HG02970 (cell line): ENCODE measurements around the gene ZRSR2.
"Not testable (repeated sequence)": the region's sequence is repeated elsewhere in the genome, so short reads cannot be mapped to it uniquely, and the experiment has no call there.

Source experiments
- ATAC-seq: cut with Tn5 transposase; IDR thresholded peaks from one replicate; pipeline ENCODE4 v1.9.1; 2021; ENCODE audit warnings: mild to moderate bottlenecking, moderate library complexity, moderate number of reproducible peaks; ENCODE audit not compliant: unreplicated experiment, low FRiP score

The ZRSR2 gene, protein sequence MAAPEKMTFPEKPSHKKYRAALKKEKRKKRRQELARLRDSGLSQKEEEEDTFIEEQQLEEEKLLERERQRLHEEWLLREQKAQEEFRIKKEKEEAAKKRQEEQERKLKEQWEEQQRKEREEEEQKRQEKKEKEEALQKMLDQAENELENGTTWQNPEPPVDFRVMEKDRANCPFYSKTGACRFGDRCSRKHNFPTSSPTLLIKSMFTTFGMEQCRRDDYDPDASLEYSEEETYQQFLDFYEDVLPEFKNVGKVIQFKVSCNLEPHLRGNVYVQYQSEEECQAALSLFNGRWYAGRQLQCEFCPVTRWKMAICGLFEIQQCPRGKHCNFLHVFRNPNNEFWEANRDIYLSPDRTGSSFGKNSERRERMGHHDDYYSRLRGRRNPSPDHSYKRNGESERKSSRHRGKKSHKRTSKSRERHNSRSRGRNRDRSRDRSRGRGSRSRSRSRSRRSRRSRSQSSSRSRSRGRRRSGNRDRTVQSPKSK

DNA sequence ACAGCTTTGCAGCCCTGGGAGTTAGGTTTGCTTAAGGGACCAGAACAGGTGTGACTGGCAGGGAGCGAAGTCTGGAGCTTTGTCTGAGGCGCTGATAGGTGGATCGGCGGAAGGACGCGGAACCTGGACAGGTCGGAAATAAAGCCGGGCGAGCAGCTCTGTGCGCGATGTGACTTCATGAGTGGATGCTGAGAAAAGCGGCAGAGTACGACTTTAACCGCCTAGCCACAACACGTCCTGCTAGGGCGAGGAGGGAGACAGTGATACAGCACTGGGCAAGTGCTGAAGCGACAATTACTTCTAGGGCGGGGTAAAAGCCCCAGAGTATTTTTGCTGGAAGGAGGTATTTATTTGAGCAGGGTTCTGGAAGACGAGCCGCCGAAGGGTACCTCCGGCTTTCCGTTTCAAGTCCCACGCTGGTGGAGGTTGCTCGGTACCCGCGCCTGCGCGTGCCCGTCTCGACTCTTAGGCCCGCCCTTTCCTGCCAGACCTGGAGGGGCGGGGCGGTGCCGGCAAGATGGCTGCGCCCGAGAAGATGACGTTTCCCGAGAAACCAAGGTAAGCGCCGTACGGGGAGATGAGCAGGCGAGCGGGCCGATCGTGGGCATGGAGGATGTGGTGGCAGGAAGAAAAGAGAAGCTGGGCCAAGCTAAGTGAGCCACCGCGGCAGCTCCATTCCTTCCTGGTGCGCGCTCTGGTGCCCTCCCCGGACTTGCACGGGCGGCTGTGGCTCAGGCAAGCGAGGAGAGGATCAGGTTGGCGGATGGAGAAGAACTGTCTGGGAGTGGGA is at the start of gene ZRSR2:
ZRSR2 (plus strand) TSS at position 506 of the 790 bp plus-strand sequence; CDS start at position 518, 12 bp downstream.
- peak; percentile 93 for ATAC-seq

GRCh38 chrX:15744181-15744867 is 46.0 kb upstream of the ZRSR2 start:
- no peak for ATAC-seq

GRCh38 chrX:15745179-15745578 is 45.1 kb upstream of the ZRSR2 start:
- ATAC-seq, result no peak

GRCh38 chrX:15746651-15747050 is 43.6 kb upstream of the ZRSR2 start:
- ATAC-seq, result not testable (repeated sequence)

DNA sequence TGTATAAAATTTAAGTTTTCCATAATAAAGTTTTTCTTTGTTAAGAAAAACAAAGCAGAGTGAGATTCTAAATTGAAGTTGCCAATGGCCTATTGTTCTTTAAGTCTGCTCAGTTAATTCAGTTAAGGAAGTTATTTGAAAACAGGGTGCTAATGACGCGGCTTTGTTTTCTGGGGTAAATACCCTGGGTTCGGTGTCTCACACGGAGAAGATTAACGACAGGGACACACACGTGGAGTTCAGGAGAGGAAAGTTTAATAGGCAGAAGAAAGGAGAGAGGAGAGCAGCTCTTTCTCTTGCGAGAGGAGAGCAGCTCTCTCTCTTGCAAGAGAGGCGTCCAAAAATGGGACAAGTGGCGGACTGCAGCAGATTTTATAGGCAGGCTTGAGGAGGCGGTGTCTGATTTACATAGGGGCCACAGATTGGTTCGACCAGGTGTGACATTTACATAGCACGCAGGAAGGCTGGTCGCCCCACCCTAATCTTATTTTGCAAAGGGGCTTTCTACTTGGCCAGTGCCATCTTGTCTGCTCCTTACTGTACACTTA is 42.6 kb upstream of the ZRSR2 start:
- no peak for ATAC-seq

DNA sequence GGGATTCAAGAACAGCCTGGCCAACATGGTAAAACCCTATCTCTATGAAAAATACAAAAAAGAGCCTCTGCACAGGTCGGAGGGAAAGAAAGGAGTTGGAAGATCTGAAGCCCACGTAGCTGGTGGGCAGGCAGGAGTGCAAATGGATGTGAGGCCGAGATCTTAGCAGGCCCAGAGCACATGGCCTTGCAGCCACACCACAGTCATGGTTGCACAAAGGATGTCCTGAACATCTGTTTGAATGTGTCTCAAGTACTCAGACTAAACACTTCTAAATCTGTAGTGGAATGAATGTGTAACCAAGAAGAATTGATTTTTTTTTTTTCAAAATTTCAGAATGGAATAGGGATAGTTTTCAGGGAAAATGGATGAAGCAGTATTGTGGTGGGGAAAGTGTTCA is 41.4 kb upstream of the ZRSR2 start:
- ATAC-seq, result no peak

GRCh38 chrX:15749642-15750610 is 40.4 kb upstream of the ZRSR2 start:
- ATAC-seq, result no peak

DNA sequence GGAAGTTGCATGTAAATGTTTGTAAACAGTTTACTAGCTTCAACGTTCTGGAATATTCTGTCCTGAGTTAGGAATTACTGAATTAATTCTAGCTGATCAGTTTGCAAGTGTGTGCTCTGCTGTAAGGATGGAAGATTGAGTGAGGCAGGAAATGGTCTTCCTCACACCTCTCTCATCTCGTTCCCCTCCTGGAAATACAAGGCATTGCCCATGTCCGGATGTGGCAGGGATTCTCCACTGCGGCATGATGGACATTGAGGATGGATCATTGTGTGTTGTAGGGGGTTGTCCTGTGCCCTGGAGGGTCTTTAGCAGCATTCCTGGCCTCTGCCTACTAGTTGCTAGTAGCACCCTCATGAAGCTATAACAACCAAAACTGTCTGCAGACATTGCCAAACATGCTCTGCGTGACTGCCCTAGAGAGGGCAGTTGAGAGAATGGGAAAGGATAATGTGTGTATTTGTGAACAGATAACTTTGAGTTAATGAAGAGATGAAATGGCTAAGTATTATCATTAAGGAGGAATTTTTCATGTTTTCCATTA is 39.6 kb upstream of the ZRSR2 start:
- no peak for ATAC-seq

- ATAC-seq, result no peak
Measured at GRCh38 chrX:15751155-15751819, 39.0 kb upstream of the ZRSR2 start.

GRCh38 chrX:15755091-15755490 is 35.2 kb upstream of the ZRSR2 start:
- no peak for ATAC-seq

DNA sequence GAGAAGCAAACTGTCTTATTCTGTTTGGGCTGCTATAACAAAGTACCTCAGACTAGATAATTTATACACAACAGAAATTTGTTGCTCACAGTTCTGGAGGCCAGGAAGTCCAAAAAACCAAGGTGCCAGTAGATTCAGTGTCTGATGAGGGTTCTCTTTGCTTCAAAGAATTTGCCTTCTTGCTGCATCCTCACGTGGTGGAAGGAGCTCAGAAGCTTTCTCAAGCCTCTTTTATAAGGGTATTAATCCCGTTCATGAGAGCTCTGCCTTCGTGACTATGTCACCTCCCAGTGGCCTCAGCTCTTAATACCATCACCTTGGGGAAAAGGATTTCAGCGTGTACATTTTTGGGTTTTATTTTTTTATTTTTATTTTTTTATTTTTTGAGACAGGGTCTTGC is 32.1 kb upstream of the ZRSR2 start:
- ATAC-seq, result no peak

GRCh38 chrX:15759886-15760285 is 30.4 kb upstream of the ZRSR2 start:
- not testable (repeated sequence) for ATAC-seq

- ATAC-seq, result no peak
Measured at GRCh38 chrX:15761564-15762191, 28.6 kb upstream of the ZRSR2 start.

- ATAC-seq, result no peak
Measured at GRCh38 chrX:15769300-15769954, 20.9 kb upstream of the ZRSR2 start.

DNA sequence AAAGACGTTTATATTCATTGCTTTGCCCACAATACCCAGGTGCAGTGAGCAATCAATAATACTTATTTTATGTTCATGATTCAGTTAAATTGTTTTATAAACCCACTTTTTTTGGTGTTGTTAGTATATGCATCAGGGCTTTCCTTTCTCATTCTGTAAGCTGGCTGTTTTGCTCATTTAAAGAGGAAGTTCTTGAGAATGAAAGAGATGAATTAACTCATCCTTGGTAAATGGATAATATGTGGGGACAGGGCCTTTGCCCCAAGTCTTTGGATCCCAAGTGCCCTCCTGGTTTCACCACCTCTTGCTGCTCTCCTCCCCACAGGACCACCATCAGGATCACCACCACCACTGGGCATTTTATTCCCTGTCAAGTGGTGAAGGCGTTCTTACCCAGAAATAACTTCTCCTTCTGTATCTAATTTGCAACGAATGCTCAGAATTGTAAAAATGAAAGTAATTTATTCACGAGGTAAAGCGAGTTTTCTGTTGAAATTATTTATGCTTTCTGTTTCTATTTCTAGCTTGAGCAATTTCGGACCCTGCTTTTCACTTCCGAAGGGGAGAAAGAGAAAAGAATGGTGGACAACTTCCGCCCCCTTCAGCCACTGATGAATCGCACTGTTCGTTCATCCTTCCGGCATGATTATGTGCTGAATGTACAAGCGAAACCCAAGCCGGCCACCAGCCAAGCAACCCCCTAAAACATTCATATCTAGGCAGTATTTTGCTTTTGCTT is 8.2 kb upstream of the ZRSR2 start:
- peak; percentile 77 for ATAC-seq

DNA sequence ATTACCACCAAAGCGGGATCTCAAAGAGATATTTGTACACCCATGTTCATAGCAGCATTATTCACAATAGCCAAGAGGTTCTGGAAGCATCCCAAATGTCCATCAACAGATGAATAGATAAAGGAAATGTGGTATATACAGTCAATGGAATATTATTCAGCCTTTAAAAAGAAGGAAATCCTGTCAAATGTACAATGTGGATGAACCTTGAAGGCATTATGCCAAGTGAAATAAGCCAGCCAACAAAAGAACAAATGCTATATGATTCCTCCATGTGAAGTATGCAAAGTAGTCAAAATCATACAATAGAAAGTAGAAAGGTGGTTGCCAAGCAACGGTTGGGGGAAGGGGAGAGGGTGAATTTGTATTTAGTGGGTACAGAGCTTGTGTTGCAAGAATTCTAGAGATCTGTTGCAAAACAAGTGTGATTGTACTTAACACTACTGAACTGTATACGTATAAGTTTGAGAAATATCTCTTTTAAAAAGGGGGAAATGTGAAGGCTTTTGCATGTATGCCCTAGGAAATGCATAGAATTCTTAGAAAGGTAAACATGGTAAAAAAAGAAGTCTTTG is 5.0 kb upstream of the ZRSR2 start:
- ATAC-seq, result no peak

GRCh38 chrX:15786915-15787314 is 3.4 kb upstream of the ZRSR2 start:
- no peak for ATAC-seq
